CD4-positive, alpha-beta T cell treated with Interleukin-21 for 1 hour (primary cell): ENCODE results near the gene ERBB4.
"Not testable (repeated sequence)": the region's sequence is repeated elsewhere in the genome, so short reads cannot be mapped to it uniquely, and the experiment has no call there.

Source experiments
- DNase-seq: peaks from one replicate; pipeline ENCODE4 v3.0.0-alpha.2; 2020

Gene ERBB4

GRCh38 chr2:212193803-212194202 lies 344.8 kb downstream of the ERBB4 start:
- no peak for DNase-seq

- DNase-seq, result no peak
These were observed 345.5 kb downstream of the ERBB4 start for GRCh38 chr2:212193056-212193455.

- not testable (repeated sequence) for DNase-seq
These were observed 347.2 kb downstream of the ERBB4 start for GRCh38 chr2:212191438-212191837.

GRCh38 chr2:212186166-212186565 lies 352.4 kb downstream of the ERBB4 start:
- DNase-seq, result no peak

GRCh38 chr2:212181646-212182045 lies 357.0 kb downstream of the ERBB4 start:
- no peak for DNase-seq

GRCh38 chr2:212180408-212181083 lies 358.1 kb downstream of the ERBB4 start:
- DNase-seq, result no peak

GRCh38 chr2:212177724-212178123 lies 360.9 kb downstream of the ERBB4 start:
- no peak for DNase-seq

- no peak for DNase-seq
These were observed 362.5 kb downstream of the ERBB4 start for GRCh38 chr2:212176151-212176550.

GRCh38 chr2:212173756-212174510 lies 364.7 kb downstream of the ERBB4 start:
- DNase-seq, result no peak

- no peak for DNase-seq
These were observed 365.3 kb downstream of the ERBB4 start for GRCh38 chr2:212173331-212173730.

- no peak for DNase-seq
These were observed 368.2 kb downstream of the ERBB4 start for GRCh38 chr2:212170382-212170781.

- no peak for DNase-seq
These were observed 380.5 kb downstream of the ERBB4 start for GRCh38 chr2:212158081-212158480.

- no peak for DNase-seq
These were observed 381.6 kb downstream of the ERBB4 start for GRCh38 chr2:212157012-212157411.

GRCh38 chr2:212156088-212156487 lies 382.5 kb downstream of the ERBB4 start:
- no peak for DNase-seq

- DNase-seq, result no peak
These were observed 384.1 kb downstream of the ERBB4 start for GRCh38 chr2:212154477-212154878.

- DNase-seq, result no peak
These were observed 384.7 kb downstream of the ERBB4 start for GRCh38 chr2:212153923-212154322.

- no peak for DNase-seq
These were observed 390.6 kb downstream of the ERBB4 start for GRCh38 chr2:212147921-212148513.

- DNase-seq, result no peak
These were observed 392.2 kb downstream of the ERBB4 start for GRCh38 chr2:212146416-212146815.

- DNase-seq, result no peak
These were observed 393.5 kb downstream of the ERBB4 start for GRCh38 chr2:212145121-212145520.

- DNase-seq, result no peak
These were observed 396.0 kb downstream of the ERBB4 start for GRCh38 chr2:212142631-212143030.

- no peak for DNase-seq
These were observed 397.1 kb downstream of the ERBB4 start for GRCh38 chr2:212141499-212141898.

- no peak for DNase-seq
These were observed 402.3 kb downstream of the ERBB4 start for GRCh38 chr2:212136216-212136795.

- DNase-seq, result no peak
These were observed 402.9 kb downstream of the ERBB4 start for GRCh38 chr2:212135739-212136138.

GRCh38 chr2:212133337-212133736 lies 405.3 kb downstream of the ERBB4 start:
- no peak for DNase-seq
